Fibroblast of the aortic adventitia (primary cell): ENCODE results near the gene ARMC9. TPM values are rescaled to one million over a fixed set of nuclear protein-coding genes. Genes with fewer than 3 reads are reported as not detected.
A peak's percentile ranks its signal among the peaks of the same experiment; 100 is the strongest.

ENCODE experiments used
- DNase-seq: peaks from one replicate; pipeline ENCODE4 v3.0.0-alpha.2; 2010; ENCODE audit warnings: low read depth
- H3K4me3 ChIP-seq: 2 replicates; pipeline ENCODE4 v1.5.1; 2011; ENCODE audit warnings: low read depth, mild to moderate bottlenecking, control low read depth, low read length, moderate library complexity
- CTCF ChIP-seq: IDR thresholded peaks from 2 replicates; pipeline ENCODE4 v1.5.1; 2011; ENCODE audit warnings: mild to moderate bottlenecking, low read length, control low read depth, inconsistent platforms; ENCODE audit not compliant: insufficient read depth
- total RNA-seq: library from RNA; depleted of rRNA; stranded (reverse); fragments of >200 nt; gene quantifications from 2 replicates; pipeline ENCODE4 v1.2.3, GENCODE V29; 2012; ENCODE audit warnings: low replicate concordance

Gene ARMC9
- total RNA-seq = 94.4 and 97.4 TPM in 2 replicates

- peak within 1 kb of the TSS; percentile 96 for H3K4me3 ChIP-seq
- peak; percentile 51 for DNase-seq
- no peak for TF ChIP-seq CTCF
Observed at GRCh38 chr2:231198291-231199173, at the start of gene ARMC9. TSS of gene ARMC9 (plus strand) at chr2:231198631. CDS start at chr2:231206239, 7,608 bp downstream.

- H3K4me3 ChIP-seq = no peak overlapping the region
- no peak for TF ChIP-seq CTCF
- DNase-seq = peak; percentile 55
Observed at GRCh38 chr2:231152800-231153557, 45.5 kb upstream of the ARMC9 start.

- no peak overlapping the region for H3K4me3 ChIP-seq
- no peak for TF ChIP-seq CTCF
- peak; percentile 29 for DNase-seq
Observed at GRCh38 chr2:231159306-231159705, 39.1 kb upstream of the ARMC9 start.

- no peak for TF ChIP-seq CTCF
- DNase-seq = peak; percentile 52
- H3K4me3 ChIP-seq = no peak overlapping the region
Observed at GRCh38 chr2:231160701-231161100, 37.7 kb upstream of the ARMC9 start.

- DNase-seq = no peak
- H3K4me3 ChIP-seq = no peak overlapping the region
- no peak for TF ChIP-seq CTCF
Observed at GRCh38 chr2:231161252-231161839, 37.1 kb upstream of the ARMC9 start.

GRCh38 chr2:231161877-231162329 lies 36.5 kb upstream of the ARMC9 start:
- H3K4me3 ChIP-seq = no peak overlapping the region
- TF ChIP-seq CTCF = no peak
- DNase-seq = peak; percentile 100
